Raji (cell line): ENCODE results near the gene CGRRF1.

Experiments used
- POLR2A ChIP-seq: IDR thresholded peaks from 2 replicates; pipeline ENCODE4 v1.6.1; 2011; ENCODE audit warnings: low read depth, low read length, control low read depth; ENCODE audit not compliant: insufficient read depth

CGRRF1 gene

DNA sequence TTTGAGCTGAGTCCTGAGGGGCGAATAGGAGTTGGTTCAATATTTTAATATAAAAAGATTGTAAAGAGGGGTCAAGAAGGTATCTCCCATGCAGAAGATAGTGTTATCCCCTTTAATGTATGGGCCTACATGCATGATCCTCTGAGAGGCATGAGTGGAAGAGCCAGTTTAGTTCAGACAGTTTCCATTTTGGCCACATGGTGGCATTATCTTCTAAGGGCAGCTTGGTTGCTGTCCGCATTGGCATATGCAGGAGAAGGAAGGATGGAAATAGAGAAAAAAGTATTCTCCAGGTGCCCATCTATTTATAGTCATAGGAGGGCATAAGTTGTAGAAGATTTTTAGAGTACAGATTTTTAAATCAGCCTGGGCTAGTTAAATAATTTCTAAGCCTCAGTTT lies 62.6 kb downstream of the CGRRF1 start:
- no peak for TF ChIP-seq POLR2A

DNA sequence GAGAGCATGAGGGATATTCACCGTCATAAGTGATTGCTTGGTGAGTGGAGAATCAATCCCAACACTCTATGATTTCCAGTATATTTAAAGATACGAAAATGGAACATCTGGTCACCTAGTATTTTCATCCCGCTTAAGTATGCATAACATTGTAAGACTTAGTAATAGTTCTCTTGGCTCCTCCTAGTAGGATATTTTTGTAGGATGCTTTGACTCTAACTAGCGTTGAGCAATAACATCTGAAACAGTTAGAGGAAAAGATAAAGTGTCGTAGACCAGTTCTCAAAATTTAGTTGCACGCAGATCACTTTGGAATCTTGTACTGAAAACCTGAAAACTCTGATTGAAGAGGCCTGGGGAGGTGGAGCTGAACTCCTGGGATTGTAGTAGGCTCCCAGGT lies 64.8 kb downstream of the CGRRF1 start:
- no peak for TF ChIP-seq POLR2A

DNA sequence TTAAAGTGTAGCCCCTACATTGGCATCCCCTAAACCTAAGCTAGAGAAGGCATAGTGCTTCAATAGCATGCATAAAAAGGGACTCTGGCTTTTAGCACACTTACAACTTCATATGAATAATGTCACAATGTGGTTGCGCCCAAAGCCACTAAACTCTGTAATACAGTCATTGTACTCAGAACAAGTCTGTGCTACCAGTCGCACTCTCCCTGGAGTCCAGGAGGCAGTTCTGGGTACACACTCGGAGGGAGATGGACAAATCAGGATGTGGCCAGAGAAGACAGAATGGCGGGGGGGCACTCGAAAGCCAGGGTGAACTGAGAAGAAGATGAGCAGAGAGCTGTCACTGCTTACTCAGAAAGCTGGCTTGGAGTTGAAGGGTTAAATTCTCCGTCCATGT lies 67.8 kb downstream of the CGRRF1 start:
- TF ChIP-seq POLR2A, result no peak

DNA sequence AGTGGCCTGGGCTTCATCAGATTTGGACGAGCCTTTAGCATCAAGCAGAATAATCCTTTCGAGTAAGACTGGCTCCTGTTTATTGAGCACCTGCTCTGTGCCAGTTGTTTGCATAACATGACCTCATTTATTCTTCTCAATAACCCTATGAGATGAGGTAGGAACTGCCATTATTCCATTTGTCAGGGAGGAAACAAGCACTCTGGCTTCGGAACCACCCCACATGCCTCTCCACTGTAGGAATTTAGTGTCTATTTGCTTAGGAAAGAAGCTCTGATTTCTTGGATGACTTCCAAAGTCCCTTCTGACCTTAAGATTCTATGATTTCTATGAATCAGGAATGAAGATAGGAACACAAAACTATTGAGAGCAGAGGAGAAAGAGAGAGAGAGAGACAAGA lies 68.3 kb downstream of the CGRRF1 start:
- TF ChIP-seq POLR2A, result no peak

DNA sequence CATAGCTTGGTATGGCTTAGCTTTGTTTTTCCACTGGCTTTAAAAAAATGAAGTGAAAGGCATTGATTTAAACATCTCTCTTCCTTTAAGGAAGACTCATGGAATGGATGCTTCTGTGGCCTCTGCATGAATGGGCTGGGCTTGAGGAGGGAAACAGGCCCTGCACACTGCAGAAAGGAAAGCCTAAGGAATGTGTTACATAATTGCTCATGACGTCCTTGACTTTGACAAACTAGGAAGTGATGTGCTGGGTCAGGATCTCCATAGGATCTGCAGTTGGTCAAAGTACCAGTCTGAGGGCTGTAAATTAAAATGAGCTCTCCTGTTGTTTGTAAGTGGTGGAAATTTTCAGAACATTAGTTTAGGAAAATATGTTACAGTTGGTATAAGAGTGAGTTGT lies 69.9 kb downstream of the CGRRF1 start:
- TF ChIP-seq POLR2A, result no peak

DNA sequence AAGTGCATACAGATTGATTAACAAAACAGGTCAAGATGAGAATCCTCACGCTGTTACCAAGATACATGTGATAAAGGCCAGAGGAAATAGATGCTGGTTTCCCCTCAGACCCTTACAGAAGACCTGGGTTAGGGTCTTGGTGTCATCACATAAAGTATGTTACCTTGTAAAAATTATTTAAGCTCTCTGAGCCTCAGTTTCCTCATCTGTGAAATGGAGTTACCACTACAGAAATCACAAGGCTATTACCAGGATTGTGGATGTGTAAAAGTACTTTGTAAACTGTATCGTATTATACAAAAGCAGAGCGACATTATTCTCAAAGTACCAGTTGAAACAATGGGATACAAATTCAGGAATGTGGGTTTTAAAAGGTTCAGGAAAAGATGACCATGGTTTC lies 71.2 kb downstream of the CGRRF1 start:
- TF ChIP-seq POLR2A, result no peak

DNA sequence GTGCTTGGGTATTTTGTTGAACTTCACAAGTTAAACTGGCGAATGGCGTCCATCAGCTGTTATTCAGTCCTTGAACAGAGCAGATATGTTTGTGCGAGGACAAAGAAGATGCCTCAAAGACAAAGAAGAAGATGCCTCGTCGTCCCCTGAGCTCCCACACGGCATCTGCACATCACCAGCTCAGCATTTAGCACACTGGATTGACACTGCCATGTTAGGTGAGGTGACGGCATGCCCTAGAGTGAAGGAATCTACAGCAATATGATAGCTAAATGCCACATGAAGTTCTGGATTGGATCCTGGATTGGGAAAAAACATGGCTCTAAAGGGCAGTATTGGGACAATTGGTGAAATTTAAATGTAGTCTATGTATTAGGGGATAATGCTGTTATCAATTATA lies 72.6 kb downstream of the CGRRF1 start:
- TF ChIP-seq POLR2A, result no peak

DNA sequence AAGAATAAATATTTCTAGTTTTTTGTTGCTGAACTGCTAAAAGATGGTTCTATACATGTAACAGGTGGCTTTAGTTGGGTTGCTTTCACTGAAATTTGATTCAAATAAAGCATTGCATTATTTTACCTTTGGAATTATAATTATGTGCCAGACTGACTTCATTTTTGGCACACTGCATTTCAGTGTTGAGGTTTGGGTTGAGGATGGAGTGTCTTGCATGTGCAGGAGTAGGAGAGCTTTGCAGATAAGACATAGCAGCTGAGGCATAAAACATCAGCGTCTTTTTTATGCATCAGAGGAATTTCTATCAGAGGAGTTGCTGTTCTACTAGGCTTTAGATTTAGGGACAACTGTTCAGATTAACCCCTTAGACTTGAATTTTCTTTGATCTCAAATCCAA lies 74.4 kb downstream of the CGRRF1 start:
- TF ChIP-seq POLR2A, result no peak

DNA sequence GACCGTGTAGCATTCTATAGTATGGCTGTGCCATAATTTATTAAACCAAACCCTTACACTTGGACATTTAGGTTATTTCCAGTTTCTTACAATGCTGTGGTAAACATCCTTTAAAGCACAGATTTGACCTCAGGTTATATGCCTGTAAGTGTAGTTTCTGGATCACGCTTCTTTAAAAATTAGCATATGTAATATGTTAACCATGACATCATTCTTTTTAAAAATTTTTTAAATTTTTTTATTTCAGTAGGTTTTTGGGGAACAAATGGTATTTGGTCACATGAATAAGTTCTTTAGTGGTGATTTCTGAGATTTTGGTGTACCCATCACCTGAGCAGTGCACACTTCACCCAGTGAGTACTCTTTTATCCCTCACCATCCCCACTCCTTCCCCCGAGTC lies 75.5 kb downstream of the CGRRF1 start:
- TF ChIP-seq POLR2A, result no peak
